Activated T-helper 17 cell treated with anti-CD3 and anti-CD28 coated beads, Interleukin-2, amount 50 U/mL, for 72 hours (primary cell): ENCODE results near the gene PDCL3. TPM values are rescaled to one million over a fixed set of nuclear protein-coding genes. Genes with fewer than 3 reads are reported as not detected.

Experiments used
- ATAC-seq: fragments of 150-1000 bp; cut with Tn5 transposase; replicated peaks from 2 replicates; pipeline ENCODE4 v1.10.0; 2021; ENCODE audit warnings: mild to moderate bottlenecking, moderate library complexity
- H3K27ac Mint-ChIP-seq: one replicate; pipeline ENCODE4 v1.8.0; 2022; ENCODE audit warnings: mixed read lengths
- H3K27me3 Mint-ChIP-seq: one replicate; pipeline ENCODE4 v1.8.0; 2022; ENCODE audit warnings: mixed read lengths
- H3K36me3 Mint-ChIP-seq: one replicate; pipeline ENCODE4 v1.8.0; 2022; ENCODE audit warnings: low read depth, mild to moderate bottlenecking, mixed read lengths
- H3K4me1 Mint-ChIP-seq: one replicate; pipeline ENCODE4 v1.8.0; 2022; ENCODE audit warnings: mixed read lengths
- H3K4me3 Mint-ChIP-seq: one replicate; pipeline ENCODE4 v1.8.0; 2022; ENCODE audit warnings: mild to moderate bottlenecking, mixed read lengths
- H3K9me3 Mint-ChIP-seq: one replicate; pipeline ENCODE4 v1.8.0; 2022; ENCODE audit warnings: mixed read lengths
- total RNA-seq, 2 donors: library from RNA; stranded (reverse); gene quantifications; one replicate each; pipeline ENCODE4 v1.2.3, GENCODE V29; 2022

Gene PDCL3
- total RNA-seq: 10 to 100 TPM; 26.1 to 55.9 TPM

GRCh38 chr2:100562613-100563406 is at the start of gene PDCL3:
PDCL3 (plus strand) TSS chr2:100562993; CDS start chr2:100563068, 75 bp downstream.
- Mint-ChIP-seq H3K27me3 (no peaks in the 10 kb centered on the region), H3K4me3 (peak within 1 kb of the TSS; percentile 87), H3K36me3 (peaks cover 29% of the 10 kb centered on the region), H3K4me1 (peaks cover 17% of the 10 kb centered on the region), H3K9me3 (no peaks in the 10 kb centered on the region), H3K27ac (peak within 1 kb of the TSS; percentile 96)
- peak; percentile 94 for ATAC-seq

GRCh38 chr2:100513650-100514049 is 49.1 kb upstream of the PDCL3 start:
- ATAC-seq: no peak
- H3K27me3 Mint-ChIP-seq: peaks cover 3% of the 10 kb centered on the region
- H3K27ac Mint-ChIP-seq: no peak overlapping the region
- no peaks in the 10 kb centered on the region for H3K4me1 Mint-ChIP-seq
- no peaks in the 10 kb centered on the region for H3K36me3 Mint-ChIP-seq
- H3K9me3 Mint-ChIP-seq: peaks cover 4% of the 10 kb centered on the region
- no peak overlapping the region for H3K4me3 Mint-ChIP-seq

- Mint-ChIP-seq H3K4me3 (no peak overlapping the region), H3K36me3 (no peaks in the 10 kb centered on the region), H3K4me1 (no peaks in the 10 kb centered on the region), H3K27me3 (peaks cover 5% of the 10 kb centered on the region), H3K9me3 (no peaks in the 10 kb centered on the region), H3K27ac (no peak overlapping the region)
- no peak for ATAC-seq
These were observed 45.2 kb upstream of the PDCL3 start for GRCh38 chr2:100517556-100517955.

- Mint-ChIP-seq H3K36me3 (no peaks in the 10 kb centered on the region), H3K4me3 (no peak overlapping the region), H3K27ac (no peak overlapping the region), H3K9me3 (no peaks in the 10 kb centered on the region), H3K27me3 (peaks cover 5% of the 10 kb centered on the region), H3K4me1 (no peaks in the 10 kb centered on the region)
- no peak for ATAC-seq
These were observed 44.0 kb upstream of the PDCL3 start for GRCh38 chr2:100518801-100519200.

GRCh38 chr2:100520224-100520623 is 42.6 kb upstream of the PDCL3 start:
- no peaks in the 10 kb centered on the region for H3K4me1 Mint-ChIP-seq
- H3K27ac Mint-ChIP-seq: no peak overlapping the region
- no peak overlapping the region for H3K4me3 Mint-ChIP-seq
- ATAC-seq: no peak
- peaks cover 5% of the 10 kb centered on the region for H3K27me3 Mint-ChIP-seq
- H3K9me3 Mint-ChIP-seq: no peaks in the 10 kb centered on the region
- H3K36me3 Mint-ChIP-seq: no peaks in the 10 kb centered on the region

GRCh38 chr2:100522430-100522829 is 40.4 kb upstream of the PDCL3 start:
- Mint-ChIP-seq H3K4me3 (no peak overlapping the region), H3K27ac (no peak overlapping the region), H3K9me3 (no peaks in the 10 kb centered on the region), H3K27me3 (peaks cover 5% of the 10 kb centered on the region), H3K4me1 (no peaks in the 10 kb centered on the region), H3K36me3 (no peaks in the 10 kb centered on the region)
- no peak for ATAC-seq

GRCh38 chr2:100524331-100524730 is 38.5 kb upstream of the PDCL3 start:
- ATAC-seq: peak; percentile 79
- no peaks in the 10 kb centered on the region for H3K36me3 Mint-ChIP-seq
- H3K4me3 Mint-ChIP-seq: no peak overlapping the region
- no peaks in the 10 kb centered on the region for H3K4me1 Mint-ChIP-seq
- no peaks in the 10 kb centered on the region for H3K9me3 Mint-ChIP-seq
- peak overlapping the region; percentile 48 for H3K27ac Mint-ChIP-seq
- H3K27me3 Mint-ChIP-seq: no peaks in the 10 kb centered on the region

- H3K9me3 Mint-ChIP-seq: no peaks in the 10 kb centered on the region
- H3K27ac Mint-ChIP-seq: no peak overlapping the region
- no peaks in the 10 kb centered on the region for H3K27me3 Mint-ChIP-seq
- no peak for ATAC-seq
- no peaks in the 10 kb centered on the region for H3K36me3 Mint-ChIP-seq
- no peaks in the 10 kb centered on the region for H3K4me1 Mint-ChIP-seq
- no peak overlapping the region for H3K4me3 Mint-ChIP-seq
These were observed 35.9 kb upstream of the PDCL3 start for GRCh38 chr2:100526868-100527267.

GRCh38 chr2:100527440-100528015 is 35.3 kb upstream of the PDCL3 start:
- no peaks in the 10 kb centered on the region for H3K4me1 Mint-ChIP-seq
- no peaks in the 10 kb centered on the region for H3K27me3 Mint-ChIP-seq
- H3K4me3 Mint-ChIP-seq: no peak overlapping the region
- ATAC-seq: no peak
- H3K9me3 Mint-ChIP-seq: no peaks in the 10 kb centered on the region
- no peaks in the 10 kb centered on the region for H3K36me3 Mint-ChIP-seq
- no peak overlapping the region for H3K27ac Mint-ChIP-seq

- no peak for ATAC-seq
- H3K4me1 Mint-ChIP-seq: no peaks in the 10 kb centered on the region
- no peak overlapping the region for H3K4me3 Mint-ChIP-seq
- no peaks in the 10 kb centered on the region for H3K27me3 Mint-ChIP-seq
- H3K36me3 Mint-ChIP-seq: no peaks in the 10 kb centered on the region
- no peak overlapping the region for H3K27ac Mint-ChIP-seq
- no peaks in the 10 kb centered on the region for H3K9me3 Mint-ChIP-seq
These were observed 33.6 kb upstream of the PDCL3 start for GRCh38 chr2:100529176-100529575.

GRCh38 chr2:100529900-100530299 is 32.9 kb upstream of the PDCL3 start:
- Mint-ChIP-seq H3K4me1 (no peaks in the 10 kb centered on the region), H3K4me3 (no peak overlapping the region), H3K27ac (no peak overlapping the region), H3K9me3 (no peaks in the 10 kb centered on the region), H3K27me3 (no peaks in the 10 kb centered on the region), H3K36me3 (no peaks in the 10 kb centered on the region)
- ATAC-seq: peak; percentile 67

- H3K9me3 Mint-ChIP-seq: no peaks in the 10 kb centered on the region
- no peak overlapping the region for H3K27ac Mint-ChIP-seq
- no peak for ATAC-seq
- no peak overlapping the region for H3K4me3 Mint-ChIP-seq
- no peaks in the 10 kb centered on the region for H3K4me1 Mint-ChIP-seq
- H3K36me3 Mint-ChIP-seq: no peaks in the 10 kb centered on the region
- peaks cover 3% of the 10 kb centered on the region for H3K27me3 Mint-ChIP-seq
These were observed 26.9 kb upstream of the PDCL3 start for GRCh38 chr2:100535855-100536254.

GRCh38 chr2:100537918-100538317 is 24.9 kb upstream of the PDCL3 start:
- Mint-ChIP-seq H3K9me3 (no peaks in the 10 kb centered on the region), H3K27me3 (peaks cover 3% of the 10 kb centered on the region), H3K4me3 (no peak overlapping the region), H3K27ac (no peak overlapping the region), H3K36me3 (no peaks in the 10 kb centered on the region), H3K4me1 (no peaks in the 10 kb centered on the region)
- ATAC-seq: no peak

GRCh38 chr2:100539221-100539620 is 23.6 kb upstream of the PDCL3 start:
- H3K27me3 Mint-ChIP-seq: peaks cover 3% of the 10 kb centered on the region
- no peaks in the 10 kb centered on the region for H3K36me3 Mint-ChIP-seq
- no peak for ATAC-seq
- no peaks in the 10 kb centered on the region for H3K9me3 Mint-ChIP-seq
- H3K27ac Mint-ChIP-seq: no peak overlapping the region
- H3K4me3 Mint-ChIP-seq: no peak overlapping the region
- no peaks in the 10 kb centered on the region for H3K4me1 Mint-ChIP-seq

- Mint-ChIP-seq H3K36me3 (no peaks in the 10 kb centered on the region), H3K27ac (no peak overlapping the region), H3K4me3 (no peak overlapping the region), H3K27me3 (peaks cover 4% of the 10 kb centered on the region), H3K4me1 (no peaks in the 10 kb centered on the region), H3K9me3 (no peaks in the 10 kb centered on the region)
- ATAC-seq: peak; percentile 35
These were observed 21.4 kb upstream of the PDCL3 start for GRCh38 chr2:100541404-100541803.
